IPS-NIHi11 (cell line): ENCODE results near the gene CHRNA7.
A peak's percentile ranks its signal among the peaks of the same experiment; 100 is the strongest.

Experiments
- DNase-seq: peaks from one replicate; pipeline ENCODE4 v3.0.0; 2012; ENCODE audit warnings: mixed read lengths, low spot score

Gene CHRNA7

DNA sequence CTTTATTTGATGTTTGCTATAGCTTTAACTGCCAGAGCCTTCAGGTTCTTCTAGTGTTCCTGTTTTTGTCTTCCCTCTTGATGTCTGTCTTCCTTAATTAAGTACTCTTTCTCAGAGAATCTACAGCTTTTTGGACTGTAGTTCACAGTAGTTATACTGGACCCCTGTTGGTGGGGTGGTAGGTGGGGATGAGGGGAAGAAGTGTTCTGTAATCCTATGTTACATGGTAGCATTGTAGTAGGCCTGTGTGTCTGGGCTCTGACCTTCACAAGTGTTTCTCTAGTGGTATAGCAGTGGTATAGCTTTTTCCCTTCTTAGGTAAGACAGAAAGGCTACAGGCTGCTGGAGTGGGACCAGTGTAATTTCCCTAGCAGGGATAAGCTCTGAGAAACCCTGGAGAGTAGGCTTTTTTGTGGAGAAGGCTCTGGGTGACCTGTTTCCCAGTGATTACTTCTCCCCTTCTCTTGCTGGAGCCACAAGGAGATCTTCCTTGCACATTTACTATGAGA is 59.6 kb downstream of the CHRNA7 start:
- no peak for DNase-seq

DNA sequence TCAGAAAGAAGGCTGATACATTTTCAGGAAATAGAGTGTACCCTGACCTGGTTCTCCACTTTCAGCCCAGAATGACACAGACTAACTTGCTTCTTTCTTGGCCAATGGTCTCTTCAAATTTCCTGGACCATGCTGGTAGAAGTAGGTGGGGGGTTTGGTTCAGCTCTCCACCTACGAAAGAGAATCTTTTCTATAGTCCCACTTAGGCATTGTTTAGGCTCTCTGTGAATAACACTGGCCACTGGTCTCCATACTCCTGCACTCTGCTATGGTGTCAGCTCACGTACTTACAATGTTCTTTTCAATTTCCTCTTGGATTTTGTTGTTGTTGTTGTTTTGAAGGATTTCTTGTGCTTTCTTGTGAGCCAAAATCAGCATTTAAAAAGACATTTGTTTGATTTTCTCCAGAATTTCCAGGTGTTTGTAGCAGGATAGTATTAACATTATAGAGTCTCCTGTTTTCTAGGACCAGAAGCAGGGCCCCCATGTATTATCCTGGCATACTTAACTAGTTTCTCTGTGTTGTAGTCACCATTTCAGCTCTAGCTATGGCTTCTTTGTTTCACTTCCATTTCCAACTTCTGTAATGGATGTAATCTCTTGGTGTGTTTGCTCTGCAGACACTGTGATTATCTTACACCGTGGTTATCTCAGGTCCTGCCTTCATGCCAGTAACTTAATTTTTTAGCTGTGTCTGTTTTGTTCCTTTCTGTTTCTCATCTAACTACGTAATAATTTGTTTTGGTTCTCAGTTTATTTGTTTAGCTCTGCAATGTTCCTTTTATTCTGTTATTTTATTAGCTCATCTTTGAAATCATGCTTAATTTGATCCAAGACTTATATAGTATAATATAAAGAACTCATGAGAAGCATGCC is 61.4 kb downstream of the CHRNA7 start:
- peak; percentile 33 for DNase-seq

DNA sequence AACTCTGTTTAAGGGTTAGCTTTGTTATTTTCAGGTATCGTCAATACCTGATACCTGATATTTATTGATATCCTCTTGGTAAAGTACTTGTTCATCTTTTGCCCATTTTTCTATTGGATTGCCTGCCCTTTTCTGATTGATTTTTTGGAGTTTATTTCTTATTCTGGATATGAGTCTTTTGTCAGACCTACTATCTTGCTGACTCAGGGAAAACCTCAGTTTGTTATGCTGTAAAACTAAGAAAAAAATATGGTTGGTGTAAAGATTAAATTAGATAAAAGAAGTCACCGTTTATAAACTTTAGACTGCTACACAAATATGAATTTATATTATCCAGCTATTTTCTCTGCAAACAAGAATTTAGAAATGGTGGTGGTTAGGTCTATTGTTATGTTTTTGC is 65.9 kb downstream of the CHRNA7 start:
- DNase-seq: no peak

DNA sequence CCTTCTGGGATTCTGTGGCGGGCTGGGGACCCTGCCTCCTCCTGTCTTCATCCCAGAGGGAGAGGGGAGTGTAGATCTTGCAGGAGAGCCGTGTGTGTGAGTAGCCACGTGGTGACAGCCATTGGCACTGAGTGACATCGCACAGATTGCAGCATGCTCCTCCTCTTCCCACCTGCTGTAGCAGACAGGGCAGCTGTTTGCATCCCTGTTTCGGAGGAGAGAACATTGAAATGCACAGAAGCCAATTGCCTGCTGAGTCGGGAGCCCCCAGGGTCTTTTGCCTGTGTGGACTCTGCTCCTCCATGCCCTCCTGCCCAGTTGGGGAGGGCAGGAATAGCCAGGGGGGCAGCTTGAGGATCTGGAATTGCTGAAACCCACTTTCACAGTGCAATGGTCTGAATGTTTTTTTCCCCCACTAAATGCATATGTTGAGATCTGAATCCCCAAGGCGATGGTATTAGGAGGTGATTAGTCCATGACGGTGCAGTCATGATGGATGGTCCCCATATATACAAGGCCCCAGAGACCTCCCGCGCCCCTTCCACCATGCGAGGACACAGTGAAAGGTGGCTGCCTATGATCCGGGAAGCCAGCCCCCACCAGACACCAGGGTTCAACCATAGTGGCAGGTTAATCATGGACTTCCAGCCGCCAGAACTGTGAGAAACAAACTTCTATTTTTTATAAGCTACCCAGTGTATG is 66.8 kb downstream of the CHRNA7 start:
- peak; percentile 30 for DNase-seq

DNA sequence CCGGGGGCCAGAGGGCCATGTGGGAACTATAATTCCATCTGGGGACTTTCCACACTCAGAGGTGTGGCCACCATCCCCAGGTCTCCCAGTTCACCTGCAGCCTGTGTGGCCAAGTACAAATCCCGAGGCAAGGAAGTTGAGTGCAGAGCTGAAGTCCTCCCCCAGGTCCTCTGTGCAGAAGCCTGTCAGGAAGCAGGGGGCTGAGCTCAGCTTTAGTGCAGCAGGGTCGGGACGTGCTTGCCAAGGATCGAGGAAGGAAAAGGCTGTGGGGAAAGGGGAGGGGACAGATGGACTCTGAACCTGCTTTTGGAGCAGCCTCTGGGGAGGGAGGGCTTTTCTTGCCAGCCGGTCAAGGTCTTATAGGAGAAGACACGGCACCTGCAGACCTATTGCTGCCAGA is 67.7 kb downstream of the CHRNA7 start:
- DNase-seq: peak; percentile 25

DNA sequence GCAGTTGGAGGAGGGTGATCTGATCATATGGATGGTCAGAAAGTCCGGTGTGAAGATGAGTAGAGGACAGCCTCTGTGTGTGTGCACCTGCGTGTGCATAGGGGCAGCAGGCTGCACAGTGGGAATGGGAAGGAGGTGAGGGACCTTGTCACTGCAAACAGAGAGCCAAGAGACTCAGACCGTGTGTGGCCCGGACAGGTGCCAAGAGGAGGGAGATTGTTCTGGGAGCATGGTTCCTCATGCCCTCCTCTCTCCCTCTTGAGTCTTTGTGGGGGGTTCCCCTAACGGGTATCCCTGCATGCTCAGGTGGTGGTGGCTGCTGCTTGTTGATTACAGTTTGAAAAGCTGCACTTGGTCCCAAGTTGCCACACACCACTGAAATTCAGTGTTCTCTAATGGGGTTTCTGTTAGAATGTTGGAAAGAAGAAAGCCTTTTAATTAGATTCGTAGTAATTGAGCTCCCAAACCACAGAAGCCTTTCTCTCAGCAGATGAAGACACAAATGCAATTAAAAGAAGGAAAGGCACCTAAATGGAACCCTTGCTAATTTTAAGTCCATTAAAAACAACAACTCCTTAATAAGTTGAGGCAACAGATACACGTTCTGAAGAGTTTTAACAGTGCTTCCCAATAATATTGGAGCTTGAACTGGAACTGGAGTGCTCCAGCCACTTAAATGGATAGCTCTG is 68.9 kb downstream of the CHRNA7 start:
- no peak for DNase-seq

DNA sequence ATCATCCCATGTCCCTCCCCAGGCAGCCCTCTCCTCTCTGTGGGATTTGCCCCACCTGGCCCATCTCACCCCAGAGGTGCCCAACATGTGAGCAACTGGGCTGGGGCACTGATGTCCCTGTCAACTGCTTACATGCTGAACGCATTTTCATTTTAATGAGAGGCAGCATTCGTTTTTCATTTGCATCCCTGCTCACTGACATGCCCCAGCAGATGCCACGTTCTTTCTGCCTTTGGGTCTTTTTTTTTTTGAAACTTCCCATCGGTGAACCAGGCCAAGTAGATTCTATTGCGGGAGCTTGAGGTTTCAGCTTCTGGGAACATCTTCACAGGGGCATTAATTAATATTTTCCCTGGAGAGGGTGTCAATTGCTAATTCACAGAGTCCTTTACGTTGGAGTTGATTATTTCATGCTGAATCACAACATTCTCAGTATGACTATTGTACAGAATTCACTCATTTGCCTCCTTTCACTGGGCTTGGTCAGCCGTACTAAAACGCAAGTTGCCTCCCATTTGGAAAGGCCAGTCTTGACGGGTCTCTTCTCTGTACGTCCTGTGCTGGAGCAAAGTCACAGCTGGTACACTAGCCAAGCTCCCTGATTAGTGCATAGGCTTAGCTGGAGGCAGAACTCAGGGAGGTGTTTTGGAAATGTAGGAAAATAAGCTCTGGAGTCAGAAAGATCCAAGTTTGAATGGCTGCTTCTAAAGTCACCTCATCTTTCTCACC is 69.8 kb downstream of the CHRNA7 start:
- no peak for DNase-seq

DNA sequence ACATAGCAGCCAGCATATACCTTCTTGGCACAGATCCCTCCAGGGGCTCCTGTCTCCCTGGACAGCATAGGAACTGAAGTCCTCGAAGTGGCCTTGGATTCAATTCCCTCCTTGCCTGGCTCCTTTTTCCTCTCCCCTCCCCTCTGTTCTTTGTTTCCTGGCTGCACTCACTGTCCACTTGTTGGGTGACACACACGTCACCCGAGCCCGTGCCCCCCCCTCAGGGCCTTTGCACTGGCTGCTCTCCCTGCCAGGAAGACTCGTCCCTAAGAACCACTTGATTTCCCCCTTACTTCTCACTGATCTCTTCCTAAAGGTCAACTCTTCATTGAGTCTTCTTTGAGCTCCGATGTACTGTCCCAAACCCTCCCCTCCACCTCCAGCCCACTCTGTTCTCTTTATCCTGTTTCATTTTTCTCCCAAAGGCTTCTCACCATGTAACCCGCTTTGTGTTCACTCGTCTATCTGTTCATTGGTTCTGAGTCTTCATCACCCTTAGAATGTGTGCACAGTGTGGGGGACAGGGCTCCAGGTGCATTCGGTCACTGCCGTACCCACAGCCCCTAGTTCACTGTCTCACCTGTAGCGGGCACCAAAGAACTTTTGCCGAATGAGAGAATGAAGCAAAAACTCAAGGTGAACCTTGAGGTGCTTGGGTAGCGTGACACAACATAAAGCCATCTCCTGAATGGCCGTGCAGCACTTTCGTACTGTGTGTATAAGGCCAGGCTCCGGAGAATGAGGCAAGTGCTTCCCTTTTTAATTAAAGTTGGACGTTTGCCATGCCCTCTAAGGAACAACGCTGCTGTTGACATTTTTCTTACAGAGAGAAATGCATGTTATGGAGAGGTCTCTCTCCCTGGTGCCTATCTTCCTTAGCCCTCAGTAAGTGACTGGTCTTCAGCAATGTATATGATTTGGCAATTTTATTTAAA is 74.0 kb downstream of the CHRNA7 start:
- DNase-seq: no peak

DNA sequence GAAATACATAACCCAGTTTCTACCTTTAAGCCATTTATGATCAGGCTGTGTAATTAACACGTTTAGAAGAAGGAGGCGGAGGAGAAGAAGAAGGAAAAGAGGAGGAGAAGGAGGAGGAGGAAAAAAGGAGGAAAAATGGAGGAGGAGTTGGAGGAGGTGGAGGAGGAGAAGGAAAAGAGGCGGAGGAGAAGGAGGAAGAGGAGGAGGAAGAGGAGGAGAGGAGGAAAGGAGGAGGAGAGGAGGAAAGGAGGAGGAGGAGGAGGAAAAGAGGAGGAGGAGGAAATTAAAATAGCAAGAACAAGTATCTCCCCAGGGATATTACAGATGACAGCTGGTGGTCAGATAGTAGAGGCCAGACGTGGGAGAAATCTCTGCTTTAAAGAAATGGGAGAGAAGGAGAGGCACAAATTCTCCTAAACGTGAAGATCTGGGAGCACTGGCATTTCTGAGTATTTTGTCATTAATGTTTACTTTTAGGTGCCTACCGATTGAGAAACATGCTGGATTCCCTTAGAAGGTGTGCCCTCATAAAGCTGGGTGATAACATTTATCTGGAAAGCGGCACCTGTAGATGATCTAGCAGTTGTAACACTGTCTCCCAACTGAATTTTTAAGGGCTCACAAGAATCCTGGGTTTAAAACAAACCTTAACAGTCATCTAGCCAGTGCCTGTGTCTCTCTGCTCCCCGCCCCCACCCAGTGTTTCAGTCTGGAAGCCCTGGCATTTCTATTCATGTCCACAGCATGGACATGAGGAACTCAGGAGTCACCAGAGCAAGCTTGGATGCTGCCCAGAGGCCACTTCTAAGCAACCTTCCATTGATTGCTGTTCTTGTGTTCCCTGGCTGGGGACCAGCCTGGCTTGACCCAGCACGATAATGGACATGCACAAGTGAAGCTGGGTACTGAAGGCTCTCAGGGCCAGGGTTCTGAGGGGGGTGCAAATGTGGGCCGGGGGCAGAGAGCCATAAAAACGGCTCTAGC is 75.2 kb downstream of the CHRNA7 start:
- DNase-seq: no peak

DNA sequence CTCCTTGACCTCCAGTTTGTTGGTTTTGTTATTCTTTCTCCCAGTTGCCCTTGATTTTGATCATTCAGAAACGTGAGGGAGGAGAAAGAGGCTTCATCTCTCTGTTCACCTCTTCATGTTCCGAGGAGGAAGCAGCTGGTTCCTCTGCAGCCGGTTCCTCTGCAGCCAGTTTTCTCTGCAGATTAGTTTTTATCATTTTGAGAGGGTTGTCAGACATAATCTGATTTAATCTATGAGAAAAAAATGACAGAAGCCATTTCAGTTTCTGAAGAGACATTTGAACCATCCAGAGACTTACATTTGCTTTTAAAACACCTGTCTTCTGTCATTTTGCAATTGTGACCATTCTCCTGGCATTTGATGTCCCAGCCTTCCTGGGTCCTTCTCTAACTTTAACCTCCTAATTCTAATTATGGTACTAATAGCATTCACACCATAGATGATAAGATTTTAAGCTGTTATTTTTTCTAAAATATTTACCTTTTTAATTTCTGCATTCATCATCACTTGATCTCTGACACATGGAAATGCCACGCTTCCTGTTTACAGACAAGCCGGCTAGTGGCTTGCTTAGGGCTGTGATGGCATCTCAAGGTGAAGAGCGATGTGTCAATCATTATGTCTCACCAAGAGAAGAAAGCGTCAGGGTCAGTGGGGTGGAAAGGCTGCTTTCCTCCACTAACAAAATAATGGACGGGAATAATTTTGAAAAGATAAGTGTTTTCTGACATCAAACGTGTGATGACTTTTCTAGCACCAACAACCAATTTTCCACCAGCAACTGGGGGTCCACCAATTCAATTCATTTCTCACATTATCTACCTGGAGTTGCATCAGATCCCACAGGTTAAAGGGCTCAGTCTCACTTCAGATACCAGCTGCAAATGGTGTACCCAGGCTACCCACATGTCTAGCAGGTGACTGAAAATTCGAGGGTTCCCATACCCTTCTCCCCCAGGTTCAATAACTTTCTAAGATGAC is 76.4 kb downstream of the CHRNA7 start:
- no peak for DNase-seq

DNA sequence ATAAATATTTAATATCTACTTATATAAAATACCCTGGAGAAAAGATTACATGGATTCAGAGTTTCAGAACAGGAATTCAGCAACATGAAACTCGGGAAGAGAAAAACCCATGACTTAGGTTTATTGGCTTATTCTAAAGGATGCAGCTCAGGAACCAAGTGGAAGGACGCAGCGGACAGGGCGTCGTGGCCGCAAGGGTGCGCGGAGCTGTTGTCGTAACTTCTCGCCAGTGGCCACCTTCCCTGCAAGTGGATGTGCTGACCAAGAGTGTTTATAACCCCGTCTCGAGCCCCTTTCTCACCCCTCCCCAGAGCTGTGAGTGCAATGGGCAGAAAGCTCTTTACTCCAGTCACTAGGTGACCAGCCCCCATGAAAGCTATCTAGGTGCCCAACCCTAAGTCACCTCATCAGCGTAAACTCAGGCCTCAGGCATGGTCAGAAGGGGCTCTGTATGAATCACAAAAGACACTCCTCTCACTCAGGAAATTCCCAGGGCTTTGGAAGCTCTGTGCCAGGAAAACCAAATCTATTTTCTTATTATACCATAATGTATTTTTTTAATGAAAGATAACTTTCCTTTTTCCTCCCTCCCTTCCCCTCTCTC is 77.3 kb downstream of the CHRNA7 start:
- no peak for DNase-seq

DNA sequence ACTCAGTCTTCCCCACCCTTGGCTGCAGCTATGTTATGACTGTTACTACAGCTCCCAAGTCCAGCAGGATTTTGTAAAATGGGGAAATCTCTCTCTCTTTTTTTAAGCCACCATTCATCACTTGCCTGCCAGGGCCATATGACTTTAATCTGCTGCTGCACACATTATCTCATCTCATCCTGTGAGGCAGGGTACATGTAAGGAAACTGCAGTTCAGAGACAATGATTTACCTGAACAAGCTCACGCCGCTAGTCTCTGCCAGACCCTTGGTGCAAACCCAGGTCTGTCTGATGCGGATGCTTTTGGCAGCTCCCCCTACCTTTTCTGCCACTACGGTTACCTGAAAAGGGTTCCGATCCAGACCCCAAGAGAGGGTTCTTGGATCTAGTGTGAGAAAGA is 78.3 kb downstream of the CHRNA7 start:
- no peak for DNase-seq

DNA sequence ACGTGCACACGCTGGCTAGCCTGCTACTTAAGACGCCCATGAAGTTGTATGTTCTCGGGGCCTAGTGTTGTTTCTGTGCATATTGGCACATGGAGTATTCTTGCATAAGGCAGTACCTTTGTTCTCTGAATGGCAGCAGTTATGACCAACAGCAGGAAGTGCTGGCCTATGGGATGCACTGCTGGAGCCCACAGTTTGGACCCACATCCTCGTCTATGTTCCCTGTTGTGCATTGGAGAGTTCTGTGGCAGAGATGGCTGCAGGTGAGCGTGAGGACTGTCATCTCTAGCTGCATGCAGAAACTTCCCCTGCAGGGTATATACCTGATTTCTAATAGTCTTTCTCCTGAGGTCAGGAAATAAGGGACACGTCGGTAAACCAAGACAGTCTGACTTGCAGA is 81.8 kb downstream of the CHRNA7 start:
- DNase-seq: no peak

DNA sequence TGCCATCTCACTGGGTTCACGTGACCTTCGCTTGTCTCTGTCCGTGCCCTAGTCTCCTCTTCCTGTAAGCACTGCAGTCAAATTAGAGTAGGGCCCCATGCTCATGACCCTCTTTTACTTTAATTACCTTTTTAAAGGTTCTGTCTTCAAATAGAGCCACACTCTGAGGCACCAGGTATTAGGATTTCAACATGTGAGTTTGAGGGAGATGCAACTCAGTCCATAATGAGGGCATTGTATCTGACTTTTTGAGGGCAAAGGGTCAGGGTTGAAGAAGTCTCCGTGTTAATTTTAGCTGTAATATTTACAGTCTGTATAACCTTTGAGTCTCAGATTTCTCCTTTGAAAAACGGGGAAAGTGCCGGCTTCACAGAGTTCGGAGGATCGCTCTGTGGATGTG is 82.9 kb downstream of the CHRNA7 start:
- no peak for DNase-seq

DNA sequence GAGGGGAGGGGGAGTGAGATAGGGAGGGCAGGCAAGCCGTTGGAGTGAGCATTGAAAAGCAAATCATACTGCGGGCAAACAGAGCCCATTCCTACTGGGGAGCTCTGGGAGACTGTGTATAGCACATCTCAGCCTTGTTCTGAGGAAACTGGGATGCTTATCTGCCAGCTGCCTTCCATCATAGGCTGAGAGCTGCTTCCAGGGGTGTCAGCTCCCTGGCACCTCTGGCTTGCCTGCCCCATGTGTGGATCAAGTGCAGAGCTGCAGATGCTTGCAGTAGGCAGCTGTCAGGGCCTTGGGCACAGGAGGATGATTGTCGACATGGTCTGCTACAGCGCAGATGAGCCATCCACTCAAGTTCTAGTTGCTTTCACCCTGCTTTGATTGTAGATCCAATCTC is 86.8 kb downstream of the CHRNA7 start:
- no peak for DNase-seq

DNA sequence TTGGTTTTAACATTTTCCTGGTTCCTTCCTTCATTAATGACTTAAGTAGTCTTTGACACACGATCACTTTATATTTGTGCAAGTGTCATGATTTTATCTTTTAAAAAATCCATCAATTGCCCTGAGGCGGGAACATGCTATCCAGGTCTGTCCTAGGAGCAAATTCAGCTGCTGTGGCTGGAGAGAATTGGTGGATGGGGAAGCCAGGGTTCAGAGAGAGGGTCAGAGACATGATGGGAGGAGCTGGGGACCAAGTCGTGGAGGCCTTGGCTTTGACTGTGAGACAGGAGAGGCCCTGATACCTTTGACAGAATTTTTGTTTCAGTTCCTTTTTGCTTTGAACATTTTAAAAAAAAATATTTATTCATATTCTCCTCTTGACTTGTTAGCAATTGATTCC is 89.0 kb downstream of the CHRNA7 start:
- DNase-seq: no peak

DNA sequence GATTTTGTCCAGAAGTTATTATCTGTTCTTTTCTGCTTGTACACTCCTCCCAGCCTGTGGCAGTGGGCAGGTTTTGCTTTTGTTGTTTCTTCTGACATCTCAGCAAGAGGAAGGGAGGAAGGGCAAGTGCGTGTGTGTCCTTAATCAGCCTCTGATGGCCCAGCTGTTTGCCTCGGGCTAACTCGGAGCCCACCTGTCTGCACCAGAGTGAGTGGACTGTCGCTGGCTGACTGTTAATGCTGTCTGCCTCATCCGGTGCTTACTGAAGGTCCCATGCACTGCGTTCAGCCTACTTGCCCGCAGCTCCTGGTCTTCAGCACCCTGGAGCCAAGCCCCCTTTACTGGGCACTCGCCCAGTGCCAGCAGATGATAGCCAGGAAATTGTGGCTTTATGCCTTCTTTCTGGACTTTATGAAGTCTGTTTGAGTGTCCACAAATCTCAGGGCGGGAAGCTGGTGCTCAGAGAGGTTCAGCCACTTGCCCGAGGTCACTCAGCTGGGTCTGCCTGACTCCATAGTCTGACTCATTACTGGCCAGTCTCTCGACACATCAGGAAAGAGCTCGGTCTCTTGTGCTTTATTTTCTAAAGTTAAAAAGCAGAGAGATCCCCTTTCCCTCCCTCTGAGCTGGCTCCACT is 89.5 kb downstream of the CHRNA7 start:
- no peak for DNase-seq
